Neuronal stem cell (in vitro differentiated cells): ENCODE results near the gene VSIG8.

Source experiments
- DNase-seq: peaks from one replicate; pipeline ENCODE4 v3.0.0-alpha.2; 2013; ENCODE audit warnings: low spot score
- H2AFZ ChIP-seq: one replicate; pipeline ENCODE4 v1.6.1; 2013; ENCODE audit warnings: mild to moderate bottlenecking, low read length, inconsistent platforms
- H2AK5ac ChIP-seq: 2 replicates; pipeline ENCODE4 v1.6.1; 2013; ENCODE audit warnings: low read depth, mild to moderate bottlenecking, inconsistent platforms, low read length, moderate library complexity, mixed read lengths
- H2BK120ac ChIP-seq: 2 replicates; pipeline ENCODE4 v1.6.1; 2013; ENCODE audit warnings: low read depth, mild to moderate bottlenecking, inconsistent platforms, low read length, moderate library complexity, mixed read lengths
- H2BK12ac ChIP-seq: one replicate; pipeline ENCODE4 v1.6.1; 2013; ENCODE audit warnings: low read length, inconsistent platforms
- H2BK15ac ChIP-seq: 2 replicates; pipeline ENCODE4 v1.6.1; 2013; ENCODE audit warnings: mild to moderate bottlenecking, low read length, inconsistent platforms, mixed read lengths
- H2BK5ac ChIP-seq: one replicate; pipeline ENCODE4 v1.6.1; 2013; ENCODE audit warnings: inconsistent platforms, mild to moderate bottlenecking, low read length, moderate library complexity
- H3K14ac ChIP-seq: one replicate; pipeline ENCODE4 v1.6.1; 2013; ENCODE audit warnings: low read length, inconsistent platforms
- H3K18ac ChIP-seq: 2 replicates; pipeline ENCODE4 v1.6.1; 2013; ENCODE audit warnings: low read length, inconsistent platforms
- H3K23ac ChIP-seq: 2 replicates; pipeline ENCODE4 v1.6.1; 2013; ENCODE audit warnings: low read depth, mild to moderate bottlenecking, mixed read lengths, low read length, inconsistent platforms; ENCODE audit not compliant: poor library complexity
- H3K27ac ChIP-seq: replicated peaks from 3 replicates; pipeline ENCODE4 v1.5.1; 2013; ENCODE audit warnings: low read length, inconsistent platforms
- H3K27me3 ChIP-seq, 3 experiments: 2 replicates each; pipeline ENCODE4 v1.6.1; 2013; ENCODE audit warnings: low read length in 3 of 3, mild to moderate bottlenecking in 2 of 3, inconsistent platforms in 1 of 3, low read depth in 1 of 3, mixed read lengths in 1 of 3, moderate library complexity in 1 of 3; ENCODE audit not compliant: control insufficient read depth in 3 of 3, insufficient read depth in 3 of 3
- H3K36me3 ChIP-seq, 2 donors: replicated peaks in 1 of 2; 2 replicates each; pipeline ENCODE4 v1.6.1; 2013; ENCODE audit warnings: low read length in 2 of 2; ENCODE audit not compliant: control insufficient read depth in 2 of 2, insufficient read depth in 2 of 2
- H3K4ac ChIP-seq: 2 replicates; pipeline ENCODE4 v1.6.1; 2013; ENCODE audit warnings: inconsistent platforms, mild to moderate bottlenecking, low read length, moderate library complexity
- H3K4me1 ChIP-seq, 2 donors: 1 replicate in 1 of 2; 2 replicates in 1 of 2; pipeline ENCODE4 v1.6.1; 2013; ENCODE audit warnings: low read length in 2 of 2, low read depth in 1 of 2; ENCODE audit not compliant: control insufficient read depth in 2 of 2, insufficient read depth in 1 of 2
- H3K4me2 ChIP-seq: one replicate; pipeline ENCODE4 v1.6.1; 2013; ENCODE audit warnings: mild to moderate bottlenecking, low read length, inconsistent platforms; ENCODE audit not compliant: insufficient read depth, poor library complexity, severe bottlenecking
- H3K4me3 ChIP-seq, 2 donors: 2 replicates each; pipeline ENCODE4 v1.5.1; 2013; ENCODE audit warnings: low read length in 2 of 2, mild to moderate bottlenecking in 2 of 2, inconsistent platforms in 1 of 2, moderate library complexity in 1 of 2
- H3K79me1 ChIP-seq: one replicate; pipeline ENCODE4 v1.6.1; 2013; ENCODE audit warnings: low read depth, mild to moderate bottlenecking, inconsistent platforms, low read length, moderate library complexity
- H3K9ac ChIP-seq: one replicate; pipeline ENCODE4 v1.6.1; 2013; ENCODE audit warnings: mild to moderate bottlenecking, low read depth, low read length, inconsistent platforms; ENCODE audit not compliant: poor library complexity
- H3K9me3 ChIP-seq, 2 donors: replicated peaks in 1 of 2; 2 replicates each; pipeline versions ENCODE3 to v1.6.1; 2013; ENCODE audit warnings: low read length in 2 of 2, mild to moderate bottlenecking in 2 of 2, inconsistent platforms in 1 of 2, low read depth in 1 of 2, mixed read lengths in 1 of 2, moderate library complexity in 1 of 2; ENCODE audit not compliant: control insufficient read depth in 2 of 2, insufficient read depth in 1 of 2
- H4K8ac ChIP-seq: one replicate; pipeline ENCODE4 v1.6.1; 2013; ENCODE audit warnings: low read depth, mild to moderate bottlenecking, inconsistent platforms, low read length, moderate library complexity
- H4K91ac ChIP-seq: one replicate; pipeline ENCODE4 v1.6.1; 2013; ENCODE audit warnings: low read length, low read depth, mild to moderate bottlenecking, inconsistent platforms; ENCODE audit not compliant: poor library complexity
- WGBS, 2 donors: extraction: QIAGEN DNeasy Blood & Tissue Kit; methylation state at CpG; one replicate each; pipeline ENCODE4 v1.1.7; 2013; ENCODE audit warnings: missing lambda C conversion rate in 2 of 2, mixed read lengths in 1 of 2; ENCODE audit not compliant: insufficient read length in 2 of 2, insufficient replicate concordance in 1 of 2; ENCODE audit errors: extremely low coverage in 2 of 2; 5-methylcytosine and 5-hydroxymethylcytosine counted together

The VSIG8 gene

DNA sequence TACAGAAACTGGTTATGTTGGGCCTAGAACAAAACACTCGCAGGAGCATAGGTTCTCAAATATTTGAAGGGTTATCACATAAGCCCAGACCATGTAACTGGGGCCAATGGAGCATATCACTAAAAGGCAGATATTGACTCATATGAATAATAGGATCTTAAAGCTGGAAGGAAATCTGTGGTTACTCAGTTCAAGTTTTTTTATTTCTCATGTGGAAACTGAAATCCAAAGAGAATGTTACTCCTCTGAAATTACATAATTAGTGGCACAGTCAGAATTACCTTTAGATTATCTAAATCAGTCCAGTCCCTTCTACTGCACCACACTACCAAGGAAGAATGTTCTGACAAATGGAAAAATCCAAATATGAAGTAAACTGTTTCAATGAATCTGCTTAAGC is 23.7 kb downstream of the VSIG8 start:
- H3K4me3 ChIP-seq, result no peak overlapping the region
- no peak overlapping the region for H3K18ac ChIP-seq
- H2BK5ac ChIP-seq, result no peak overlapping the region
- H3K4me1 ChIP-seq, result no peaks in the 10 kb centered on the region
- H3K9ac ChIP-seq, result no peak overlapping the region
- H3K4ac ChIP-seq, result no peak overlapping the region
- no peak overlapping the region for H3K4me2 ChIP-seq
- no peak overlapping the region for H2AFZ ChIP-seq
- H3K36me3 ChIP-seq, result no peaks in the 10 kb centered on the region
- WGBS, 2 donors, result no CpG with 5 or more reads among the region's 1 CpG
- H4K91ac ChIP-seq, result no peak overlapping the region
- H3K27me3 ChIP-seq, result peaks cover 0 to 9% (median 0%) of the 10 kb centered on the region in 3 experiments
- no peak overlapping the region for H3K23ac ChIP-seq
- no peak for DNase-seq
- H2BK120ac ChIP-seq, result no peak overlapping the region
- no peak overlapping the region for H2AK5ac ChIP-seq
- H3K79me1 ChIP-seq, result no peaks in the 10 kb centered on the region
- H2BK15ac ChIP-seq, result no peak overlapping the region
- no peak overlapping the region for H2BK12ac ChIP-seq
- no peak overlapping the region for H3K27ac ChIP-seq
- H3K9me3 ChIP-seq, result no peaks in the 10 kb centered on the region
- H4K8ac ChIP-seq, result no peak overlapping the region
- no peak overlapping the region for H3K14ac ChIP-seq

DNA sequence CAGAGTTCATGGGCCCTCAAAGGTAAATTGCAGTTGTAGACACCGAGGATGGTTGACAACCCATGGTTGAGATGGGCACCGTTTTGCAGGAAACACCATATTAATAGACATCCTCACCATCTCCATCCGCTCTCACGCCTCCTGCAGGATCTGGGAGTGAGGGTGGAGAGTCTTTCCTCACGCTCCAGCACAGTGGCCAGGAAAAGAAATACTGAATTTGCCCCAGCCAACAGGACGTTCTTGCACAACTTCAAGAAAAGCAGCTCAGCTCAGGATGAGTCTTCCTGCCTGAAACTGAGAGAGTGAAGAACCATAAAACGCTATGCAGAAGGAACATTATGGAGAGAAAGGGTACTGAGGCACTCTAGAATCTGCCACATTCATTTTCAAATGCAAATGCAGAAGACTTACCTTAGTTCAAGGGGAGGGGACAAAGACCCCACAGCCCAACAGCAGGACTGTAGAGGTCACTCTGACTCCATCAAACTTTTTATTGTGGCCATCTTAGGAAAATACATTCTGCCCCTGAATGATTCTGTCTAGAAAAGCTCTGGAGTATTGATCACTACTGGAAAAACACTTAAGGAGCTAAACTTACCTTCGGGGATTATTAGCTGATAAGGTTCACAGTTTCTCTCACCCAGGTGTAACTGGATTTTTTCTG is 26.5 kb downstream of the VSIG8 start:
- WGBS, 2 donors, result no CpG with 5 or more reads among the region's 8 CpGs
- H4K8ac ChIP-seq, result no peak overlapping the region

DNA sequence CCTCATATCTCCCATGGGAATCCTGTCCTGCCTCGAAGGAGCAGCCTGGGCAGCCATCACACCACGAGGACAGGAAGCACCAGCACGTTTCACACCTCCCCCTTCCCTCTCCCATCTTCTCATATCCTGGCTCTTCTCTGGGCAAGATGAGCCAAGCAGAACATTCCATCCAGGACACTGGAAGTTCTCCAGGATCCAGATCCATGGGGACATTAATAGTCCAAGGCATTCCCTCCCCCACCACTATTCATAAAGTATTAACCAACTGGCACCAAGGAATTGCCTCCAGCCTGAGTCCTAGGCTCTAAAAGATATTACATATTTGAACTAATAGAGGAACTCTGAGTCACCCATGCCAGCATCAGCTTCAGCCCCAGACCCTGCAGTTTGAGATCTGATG is 27.1 kb downstream of the VSIG8 start:
- H2AK5ac ChIP-seq, result no peak overlapping the region
- H3K18ac ChIP-seq, result no peak overlapping the region
- peaks cover 0 to 25% (median 0%) of the 10 kb centered on the region in 3 experiments for H3K27me3 ChIP-seq
- H3K4me1 ChIP-seq, result peaks cover 0 to 7% of the 10 kb centered on the region in 2 donors
- no peaks in the 10 kb centered on the region for H3K36me3 ChIP-seq
- no peak overlapping the region for H2BK15ac ChIP-seq
- no peaks in the 10 kb centered on the region for H3K9me3 ChIP-seq
- no peak overlapping the region for H2BK120ac ChIP-seq
- H3K9ac ChIP-seq, result no peak overlapping the region
- H3K79me1 ChIP-seq, result no peaks in the 10 kb centered on the region
- no peak overlapping the region for H2BK5ac ChIP-seq
- no peak overlapping the region for H3K4me3 ChIP-seq
- H3K23ac ChIP-seq, result no peak overlapping the region
- no peak for DNase-seq
- no peak overlapping the region for H3K14ac ChIP-seq
- no peak overlapping the region for H3K4ac ChIP-seq
- H4K8ac ChIP-seq, result no peak overlapping the region
- H4K91ac ChIP-seq, result no peak overlapping the region
- no peak overlapping the region for H2AFZ ChIP-seq
- H3K4me2 ChIP-seq, result no peak overlapping the region
- H2BK12ac ChIP-seq, result no peak overlapping the region
- no peak overlapping the region for H3K27ac ChIP-seq
- WGBS, 2 donors, result no CpG with 5 or more reads among the region's 3 CpGs

More for the DNA sequence above, 26.5 kb downstream of the VSIG8 start:
- no peak for DNase-seq
- no peak overlapping the region for H2BK12ac ChIP-seq
- H3K4me3 ChIP-seq, result no peak overlapping the region
- no peaks in the 10 kb centered on the region for H3K79me1 ChIP-seq
- no peak overlapping the region for H2AFZ ChIP-seq
- no peak overlapping the region for H3K4ac ChIP-seq
- no peak overlapping the region for H3K9ac ChIP-seq
- peaks cover 0 to 21% (median 0%) of the 10 kb centered on the region in 3 experiments for H3K27me3 ChIP-seq
- H3K36me3 ChIP-seq, result no peaks in the 10 kb centered on the region
- no peak overlapping the region for H3K4me2 ChIP-seq
- H4K91ac ChIP-seq, result no peak overlapping the region
- no peak overlapping the region for H3K14ac ChIP-seq
- H3K23ac ChIP-seq, result no peak overlapping the region
- no peaks in the 10 kb centered on the region for H3K9me3 ChIP-seq
- H2BK5ac ChIP-seq, result no peak overlapping the region
- H3K27ac ChIP-seq, result no peak overlapping the region
- no peak overlapping the region for H2BK120ac ChIP-seq
- H2AK5ac ChIP-seq, result no peak overlapping the region
- peaks cover 0 to 7% of the 10 kb centered on the region in 2 donors for H3K4me1 ChIP-seq
- H3K18ac ChIP-seq, result no peak overlapping the region
- no peak overlapping the region for H2BK15ac ChIP-seq

DNA sequence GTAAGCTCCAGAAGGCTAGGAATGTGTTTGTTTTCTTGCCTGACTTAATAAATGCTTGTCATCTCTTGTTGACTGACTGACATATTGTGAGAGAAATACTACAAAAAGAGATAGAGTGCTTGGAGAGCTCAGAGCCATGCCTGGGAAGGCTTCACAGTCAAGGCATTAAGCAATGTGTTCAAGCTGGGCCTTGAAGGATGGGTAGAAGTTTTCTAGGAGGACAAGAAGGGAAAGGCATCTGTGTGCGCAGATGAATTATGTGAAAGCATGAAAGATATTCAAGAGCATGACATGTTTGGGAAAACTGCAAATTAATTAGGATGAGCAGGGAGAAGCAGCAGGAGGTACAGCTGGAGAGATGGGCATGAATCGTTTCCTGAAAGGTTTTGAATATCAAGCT is 30.1 kb downstream of the VSIG8 start:
- Histone ChIP-seq H3K27me3 (peaks cover 0 to 44% (median 0%) of the 10 kb centered on the region in 3 experiments), H3K9ac (no peak overlapping the region), H3K4me1 (peaks cover 0 to 7% of the 10 kb centered on the region in 2 donors), H3K18ac (no peak overlapping the region), H3K79me1 (no peaks in the 10 kb centered on the region), H3K36me3 (no peaks in the 10 kb centered on the region), H3K27ac (no peak overlapping the region), H3K14ac (no peak overlapping the region), H2BK12ac (no peak overlapping the region), H2BK5ac (no peak overlapping the region), H3K4ac (no peak overlapping the region), H4K91ac (no peak overlapping the region), H2AFZ (no peak overlapping the region), H3K9me3 (no peaks in the 10 kb centered on the region), H4K8ac (no peak overlapping the region), H3K23ac (no peak overlapping the region), H2BK120ac (no peak overlapping the region), H2AK5ac (no peak overlapping the region), H3K4me2 (no peak overlapping the region), H2BK15ac (no peak overlapping the region), H3K4me3 (no peak overlapping the region)
- no CpG with 5 or more reads among the region's 2 CpGs for WGBS, 2 donors
- DNase-seq, result no peak
